Adrenal gland (tissue), 19 donors: Measurements from ENCODE around the gene PI4KA. TPM values are rescaled to one million over a fixed set of nuclear protein-coding genes. Genes with fewer than 3 reads are reported as not detected.

ENCODE experiments used
- DNase-seq, 7 donors: peaks; one replicate each; pipeline ENCODE4 v3.0.0-alpha.2; 2019 to 2020
- H3K27ac ChIP-seq, 5 donors: fragments of 200-600 bp; sonication (generic) in 4 of 5; 1 replicate in 3 of 5; 2 replicates in 2 of 5; pipeline versions ENCODE4 v1.5.1 to v1.8.0; 2016 to 2020; ENCODE audit warnings: mild to moderate bottlenecking in 1 of 5
- H3K27me3 ChIP-seq: fragments of 200-600 bp; 2 replicates; pipeline ENCODE4 v1.8.0; 2021
- H3K36me3 ChIP-seq, 2 donors: fragments of 200-600 bp; replicated peaks in 1 of 2; 1 replicate in 1 of 2; 2 replicates in 1 of 2; pipeline versions ENCODE4 v1.5.1 to v1.8.0; 2018 to 2022
- H3K4me1 ChIP-seq, 2 donors: fragments of 200-600 bp; replicated peaks in 1 of 2; 1 replicate in 1 of 2; 2 replicates in 1 of 2; pipeline versions ENCODE4 v1.5.1 to v1.8.0; 2018 to 2021
- H3K4me3 ChIP-seq, 4 donors: fragments of 200-600 bp; sonication (generic) in 3 of 4; one replicate each; pipeline ENCODE4 v1.5.1; 2016 to 2018
- H3K9me3 ChIP-seq, 3 donors: fragments of 200-600 bp; sonication (generic) in 1 of 3; replicated peaks in 1 of 3; 1 replicate in 2 of 3; 2 replicates in 1 of 3; pipeline versions ENCODE4 v1.5.1 to v1.8.0; 2016 to 2021
- POLR2A ChIP-seq, 2 donors: fragments of 450-650 bp; IDR thresholded peaks; one replicate each; pipeline ENCODE4 v1.6.1; 2017; ENCODE audit warnings: antibody characterized with exemption in 2 of 2, mild to moderate bottlenecking in 2 of 2, moderate library complexity in 1 of 2
- WGBS, 4 donors: extraction: QIAGEN DNeasy Blood & Tissue Kit in 2 of 4; methylation state at CpG; one replicate each; pipeline versions ENCODE4 v1.1.5 to v1.1.7; 2013 to 2017; 5-methylcytosine and 5-hydroxymethylcytosine counted together
- intact Hi-C, 2 donors: fragments of 100-400 bp; cut with DNase I; formaldehyde crosslinking; loops; one replicate each; pipeline versions ENCODE4 v1.14.1 to v1.15.0; 2022 to 2023
- long read RNA-seq, 10 donors: library from polyadenylated mRNA in 3 of 10; unstranded in 2 of 10; stranded (forward) in 1 of 10; transcript quantifications; one replicate each; pipeline ENCODE4 v2.0.0 and lab custom pipeline, GENCODE V29; 2021 to 2026
- polyA plus RNA-seq, 3 donors: library from polyadenylated mRNA; stranded (reverse); fragments of 200-250 nt in 2 of 3; fragments of 350-450 nt in 1 of 3; fragmentation: Illumina TruSeq in 1 of 3; extraction: RNeasy Lipid Tissue Mini Kit (QIAGEN cat#74804) in 1 of 3; gene quantifications; one replicate each; pipeline ENCODE4 v1.2.3, GENCODE V29; 2013 to 2014
- total RNA-seq, 9 donors: library from RNA; depleted of rRNA in 4 of 9; stranded (reverse); fragments of >200 nt in 4 of 9; fragments of 120-200 nt in 1 of 9; fragmentation: NEBNext Ultra II Directional in 1 of 9; extraction: Animal tissue kit (Norgen Biotek cat#: 25700) in 1 of 9; gene quantifications; one replicate each; pipeline versions ENCODE4 v1.1.0 to v1.2.4, GENCODE V29; 2013 to 2023
- TF ChIP-seq, protein P1 (sequence below), 6 experiments: fragments of 450-650 bp in 4 of 6; fragments of 200-600 bp in 2 of 6; sonication (generic) in 1 of 6; IDR thresholded peaks; 1 replicate in 5 of 6; 2 replicates in 1 of 6; pipeline versions ENCODE4 v1.5.1 to v1.8.0; 2016 to 2021; ENCODE audit warnings: antibody characterized with exemption in 6 of 6, mild to moderate bottlenecking in 2 of 6, moderate library complexity in 1 of 6
- donor health status: healthy with polysubstance abuse.
- donor health status: Bipolar disorder and iron deficiency.
- donor health status: DM: yes; HTN: yes; CAD: no.
- donor health status: DM: no; HTN: no; CAD: no.
- donor health status: DM: no; HTN: no; CAD: no.
- donor health status: DM: yes; HTN: yes; CAD: no.

PI4KA gene
- total RNA-seq, result 100 to 1,000 TPM in 2 of 9 donors, 10 to 100 TPM in 7; 36.4 to 134 (median 90.6) TPM
- polyA plus RNA-seq, result 10 to 100 TPM; 38.6 to 60.2 (median 39.5) TPM
- long read RNA-seq, donor 1, partial matches to known transcripts, result 88 of 89 reads
- long read RNA-seq, donor 1, other reads (novel, unspliced or antisense), result 0 of 89 reads
- long read RNA-seq, donor 2, partial matches to known transcripts, result 55 of 79 reads
- long read RNA-seq, donor 2, other reads (novel, unspliced or antisense), result 24 of 79 reads
- long read RNA-seq, donor 3, partial matches to known transcripts, result 17 of 17 reads
- long read RNA-seq, donor 3, other reads (novel, unspliced or antisense), result 0 of 17 reads
- long read RNA-seq, donor 4, partial matches to known transcripts, result 5 of 5 reads
- long read RNA-seq, donor 4, other reads (novel, unspliced or antisense), result 0 of 5 reads
- long read RNA-seq, donor 5, full-length matches to known transcripts, result 22 of 61 reads
- long read RNA-seq, donor 5, partial matches to known transcripts, result 28 of 61 reads
- long read RNA-seq, donor 5, other reads (novel, unspliced or antisense), result 11 of 61 reads
- long read RNA-seq, donor 6, partial matches to known transcripts, result 4 of 8 reads
- long read RNA-seq, donor 6, other reads (novel, unspliced or antisense), result 4 of 8 reads
- long read RNA-seq, donor 7, partial matches to known transcripts, result 0 of 1 reads
- long read RNA-seq, donor 7, other reads (novel, unspliced or antisense), result 0 of 1 reads
- long read RNA-seq, donor 8, partial matches to known transcripts, result 6 of 7 reads
- long read RNA-seq, donor 8, other reads (novel, unspliced or antisense), result 0 of 7 reads
- long read RNA-seq, donor 9, result 0 reads
- long read RNA-seq, donor 10, partial matches to known transcripts, result 0 of 1 reads
- long read RNA-seq, donor 10, other reads (novel, unspliced or antisense), result 0 of 1 reads

DNA sequence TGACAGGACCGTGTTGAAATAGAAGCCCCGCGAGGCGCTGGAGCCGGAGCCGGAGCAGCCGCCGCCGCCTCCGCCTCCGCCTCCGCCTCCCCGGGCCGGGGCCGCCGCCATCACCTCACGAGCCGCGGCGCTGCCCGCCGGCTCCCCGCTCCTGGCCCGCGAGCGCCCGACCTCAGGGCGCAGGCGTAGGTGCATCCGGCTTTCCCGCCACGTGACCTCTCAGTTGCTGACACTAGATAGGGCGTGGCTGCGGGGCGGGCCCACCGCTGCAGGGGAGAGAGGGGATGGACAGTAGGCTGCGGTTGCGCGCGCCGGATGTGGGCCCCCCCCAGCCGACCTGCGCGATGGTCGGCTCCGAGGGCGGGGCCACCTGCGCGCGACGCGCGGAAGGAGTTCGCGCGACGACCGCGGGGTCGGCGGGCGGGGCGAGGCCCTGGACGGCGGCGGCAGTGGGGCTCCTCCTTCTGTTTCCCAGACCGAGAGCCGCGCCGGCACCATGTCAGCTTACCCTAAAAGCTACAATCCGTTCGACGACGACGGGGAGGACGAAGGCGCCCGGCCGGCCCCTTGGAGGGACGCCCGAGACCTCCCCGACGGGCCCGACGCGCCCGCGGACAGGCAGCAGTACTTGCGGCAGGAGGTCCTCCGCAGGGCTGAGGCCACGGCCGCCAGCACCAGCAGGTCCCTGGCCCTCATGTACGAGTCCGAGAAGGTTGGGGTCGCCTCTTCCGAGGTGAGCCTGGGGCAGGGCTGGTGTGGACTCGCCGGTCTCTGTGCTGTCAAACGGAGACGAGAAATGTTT, at the start of gene PI4KA, which contains the start of gene SNAP29:
Gene PI4KA (minus strand): TSS at position 197 of the 802 bp plus-strand sequence. CDS start 86 bp downstream, at position 111.
Gene SNAP29 (plus strand): TSS at position 393 of the 802 bp plus-strand sequence. CDS start 104 bp downstream, at position 497.
- no peaks in the 10 kb centered on the region for H3K9me3 ChIP-seq
- 0 to 2% (median 1%) methylated on average over 37 to 100 of the region's 100 CpGs for WGBS, 4 donors
- TF ChIP-seq POLR2A (IDR thresholded peaks at IDR 0.05), result peak; percentile 87 to 93
- TF ChIP-seq, protein P1, sequence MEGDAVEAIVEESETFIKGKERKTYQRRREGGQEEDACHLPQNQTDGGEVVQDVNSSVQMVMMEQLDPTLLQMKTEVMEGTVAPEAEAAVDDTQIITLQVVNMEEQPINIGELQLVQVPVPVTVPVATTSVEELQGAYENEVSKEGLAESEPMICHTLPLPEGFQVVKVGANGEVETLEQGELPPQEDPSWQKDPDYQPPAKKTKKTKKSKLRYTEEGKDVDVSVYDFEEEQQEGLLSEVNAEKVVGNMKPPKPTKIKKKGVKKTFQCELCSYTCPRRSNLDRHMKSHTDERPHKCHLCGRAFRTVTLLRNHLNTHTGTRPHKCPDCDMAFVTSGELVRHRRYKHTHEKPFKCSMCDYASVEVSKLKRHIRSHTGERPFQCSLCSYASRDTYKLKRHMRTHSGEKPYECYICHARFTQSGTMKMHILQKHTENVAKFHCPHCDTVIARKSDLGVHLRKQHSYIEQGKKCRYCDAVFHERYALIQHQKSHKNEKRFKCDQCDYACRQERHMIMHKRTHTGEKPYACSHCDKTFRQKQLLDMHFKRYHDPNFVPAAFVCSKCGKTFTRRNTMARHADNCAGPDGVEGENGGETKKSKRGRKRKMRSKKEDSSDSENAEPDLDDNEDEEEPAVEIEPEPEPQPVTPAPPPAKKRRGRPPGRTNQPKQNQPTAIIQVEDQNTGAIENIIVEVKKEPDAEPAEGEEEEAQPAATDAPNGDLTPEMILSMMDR (IDR thresholded peaks at IDR 0.05), result peak in 2 of 6 experiments; percentile 27 to 45
- peaks cover 18 to 51% of the 10 kb centered on the region in 2 donors for H3K4me1 ChIP-seq
- DNase-seq, result peak; percentile 99 to 100 (median 99)
- no peaks in the 10 kb centered on the region for H3K36me3 ChIP-seq
- H3K27ac ChIP-seq, result peak within 1 kb of the TSS; percentile 74 to 97 (median 91)
- H3K27me3 ChIP-seq, result no peaks in the 10 kb centered on the region
- H3K4me3 ChIP-seq, result peak within 1 kb of the TSS; percentile 41 to 97 (median 88)
- intact Hi-C loops, result no loop called here

DNA sequence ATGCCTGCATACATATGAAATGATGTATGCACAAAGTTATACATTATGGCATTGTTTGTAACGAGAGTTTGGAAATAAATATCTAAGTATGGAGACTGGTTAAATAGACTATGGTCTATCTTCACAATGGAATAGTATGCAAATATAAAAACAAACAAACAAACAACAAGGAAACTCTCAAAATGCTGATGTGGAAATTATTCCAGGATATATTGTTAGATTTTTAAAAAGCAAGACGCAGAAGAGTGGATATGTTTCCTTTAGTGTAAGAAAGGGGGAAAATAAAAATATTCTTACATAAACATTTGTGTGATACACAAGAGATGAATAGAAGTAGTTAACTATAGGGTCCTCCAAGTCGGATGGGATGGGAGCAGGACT, 47.8 kb upstream of the PI4KA start:
- no peaks in the 10 kb centered on the region for H3K9me3 ChIP-seq
- H3K4me3 ChIP-seq, result no peak overlapping the region
- H3K27me3 ChIP-seq, result no peaks in the 10 kb centered on the region
- DNase-seq, result no peak
- intact Hi-C loops, result no loop called here
- TF ChIP-seq, protein P1 (IDR thresholded peaks at IDR 0.05), result no peak
- no peak for TF ChIP-seq POLR2A (IDR thresholded peaks at IDR 0.05)
- H3K27ac ChIP-seq, result no peak overlapping the region
- no peaks in the 10 kb centered on the region for H3K36me3 ChIP-seq
- H3K4me1 ChIP-seq, result no peaks in the 10 kb centered on the region
- 77 to 87% (median 82%) methylated on average over 3 of the region's 3 CpGs for WGBS, 4 donors

DNA sequence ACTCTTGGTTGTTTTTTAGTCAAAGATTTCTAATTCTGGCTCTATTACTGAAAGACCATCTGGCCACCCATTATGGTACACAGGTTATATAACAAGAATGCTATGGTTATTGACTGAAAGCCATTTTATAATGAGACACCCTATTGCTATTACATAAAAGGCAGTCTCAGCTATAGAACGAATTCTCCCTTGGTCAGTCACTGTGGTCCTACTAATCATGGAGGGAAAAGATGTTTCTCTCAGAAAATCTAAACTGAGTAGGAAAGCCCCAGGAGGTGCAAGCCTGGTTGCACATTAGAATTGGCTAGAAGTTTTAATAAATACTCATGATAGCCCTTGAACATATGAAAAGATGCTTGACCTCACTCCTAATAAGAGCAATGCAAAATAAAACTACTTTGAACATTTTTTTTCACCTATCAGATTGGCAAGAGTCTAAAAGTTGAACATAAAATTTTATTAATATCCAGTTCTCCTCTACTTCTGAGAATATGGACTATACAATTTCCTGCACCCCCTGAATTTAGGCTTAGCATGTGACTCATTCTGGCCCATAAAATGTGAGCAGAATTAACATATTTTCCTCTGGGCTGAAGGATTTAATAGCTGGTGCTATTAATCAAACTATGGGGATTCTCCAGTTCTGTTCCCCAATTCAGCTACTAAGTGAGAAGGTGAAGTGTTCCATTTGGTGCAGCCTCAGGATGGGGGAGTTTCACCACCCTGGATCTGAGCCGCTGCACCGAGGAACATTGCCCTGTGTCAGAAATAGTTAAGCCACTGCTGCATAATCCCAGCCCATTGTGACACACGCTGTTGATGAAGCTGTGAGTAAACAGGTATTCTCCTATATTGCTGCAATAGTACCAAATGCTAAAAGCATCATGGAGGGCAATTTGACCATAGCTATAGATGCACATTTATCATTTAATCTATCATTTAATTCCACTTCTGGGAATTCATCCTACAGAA, 47.1 kb upstream of the PI4KA start:
- Histone ChIP-seq H3K9me3 (no peaks in the 10 kb centered on the region), H3K27ac (no peak overlapping the region), H3K27me3 (no peaks in the 10 kb centered on the region), H3K4me3 (no peak overlapping the region), H3K36me3 (no peaks in the 10 kb centered on the region), H3K4me1 (no peaks in the 10 kb centered on the region)
- DNase-seq, result no peak
- WGBS, 4 donors, result 66 to 81% (median 77%) methylated on average over 4 of the region's 4 CpGs
- no peak for TF ChIP-seq POLR2A (IDR thresholded peaks at IDR 0.05)
- TF ChIP-seq, protein P1 (IDR thresholded peaks at IDR 0.05), result no peak
- intact Hi-C loops, result no loop called here
